GM21786 (cell line): Measurements from ENCODE around the gene TOMM34.

Experiments used
- ATAC-seq: cut with Tn5 transposase; IDR thresholded peaks from one replicate; pipeline ENCODE4 v1.9.1; 2021; ENCODE audit not compliant: unreplicated experiment

TOMM34 gene

DNA sequence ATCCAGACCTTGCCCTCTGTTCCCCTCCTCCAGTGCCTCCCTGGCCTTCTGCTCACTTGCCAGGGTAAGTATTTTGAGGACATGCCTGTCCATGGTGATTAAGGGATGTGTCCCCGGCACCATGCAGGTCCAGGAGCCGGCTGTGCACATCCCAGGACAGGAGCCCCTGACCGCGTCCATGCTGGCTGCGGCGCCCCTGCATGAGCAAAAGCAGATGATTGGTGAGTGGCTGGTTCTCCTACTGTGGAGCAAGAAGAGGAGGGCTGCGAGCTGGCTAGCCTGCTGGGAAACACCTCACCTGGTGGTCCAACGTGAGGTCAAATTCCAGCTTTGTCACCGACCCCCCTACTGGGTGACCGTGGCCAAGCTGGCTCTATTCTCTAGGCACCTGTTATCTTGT, 23.7 kb downstream of the TOMM34 start:
- no peak for ATAC-seq

DNA sequence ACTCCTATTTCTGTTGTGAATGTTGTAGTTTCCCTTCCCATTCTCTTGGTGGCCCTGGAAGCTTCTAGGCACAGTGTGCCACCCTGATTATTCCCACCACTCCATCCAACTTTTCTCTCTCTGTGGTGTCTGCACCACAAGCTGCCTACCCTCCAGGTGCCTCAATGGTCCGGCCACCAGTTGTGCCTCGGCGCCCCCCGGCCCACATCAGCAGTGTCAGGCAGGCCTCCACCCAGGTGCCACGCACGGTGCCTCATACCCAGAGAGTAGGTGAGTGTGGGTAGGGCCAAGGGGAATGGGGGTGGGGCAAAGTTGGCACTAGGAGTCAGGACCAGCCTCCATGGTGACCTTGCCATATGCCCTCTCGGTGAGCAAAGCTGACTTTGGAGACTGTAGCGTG, 27.3 kb downstream of the TOMM34 start:
- ATAC-seq, result no peak

DNA sequence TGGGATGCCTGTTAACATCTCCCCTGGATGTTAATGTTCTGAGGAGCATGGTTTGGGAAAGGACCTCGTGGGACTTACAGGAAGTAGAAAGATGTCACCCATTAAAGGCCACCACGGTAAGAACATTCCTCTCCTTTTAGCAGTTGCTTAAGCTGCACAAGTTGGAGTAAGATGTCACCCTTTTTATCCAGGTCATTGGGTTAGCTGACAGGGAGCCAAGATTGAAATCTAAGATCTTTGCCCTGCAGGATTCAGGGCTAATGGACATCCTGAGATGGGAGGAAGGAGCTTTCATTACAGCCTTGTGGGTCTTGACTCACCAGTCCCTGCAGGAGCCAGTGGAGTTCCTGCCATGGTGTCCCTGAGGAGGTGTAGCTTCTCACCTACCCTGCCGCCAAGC, 28.3 kb downstream of the TOMM34 start:
- ATAC-seq, result no peak

DNA sequence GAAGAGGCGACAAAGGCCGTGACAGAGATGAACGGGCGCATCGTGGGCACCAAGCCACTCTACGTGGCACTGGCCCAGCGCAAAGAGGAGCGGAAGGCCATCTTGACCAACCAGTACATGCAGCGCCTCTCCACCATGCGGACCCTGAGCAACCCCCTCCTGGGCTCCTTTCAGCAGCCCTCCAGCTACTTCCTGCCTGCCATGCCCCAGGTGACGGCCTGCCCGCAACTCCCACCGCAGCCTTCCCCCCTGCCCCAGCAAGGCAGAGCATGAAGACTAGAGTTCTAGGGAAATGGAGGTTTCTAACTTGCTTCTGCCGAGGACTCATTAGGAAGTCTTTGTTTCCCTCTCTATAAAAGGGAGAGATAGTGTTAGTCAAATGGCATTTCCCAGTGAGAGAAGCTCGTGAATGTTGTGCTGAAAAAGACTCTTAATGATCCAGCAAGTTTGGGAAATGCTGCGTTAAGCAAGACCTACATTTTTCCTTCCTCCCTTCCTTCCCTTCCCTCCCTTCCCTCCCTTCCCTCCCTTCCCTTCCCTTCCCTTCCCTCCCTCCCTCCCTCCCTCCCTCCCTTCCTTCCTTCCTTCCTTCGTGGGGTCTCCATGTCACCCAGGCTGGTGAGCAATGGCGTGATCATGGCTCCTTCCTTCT, 29.6 kb downstream of the TOMM34 start:
- no peak for ATAC-seq

DNA sequence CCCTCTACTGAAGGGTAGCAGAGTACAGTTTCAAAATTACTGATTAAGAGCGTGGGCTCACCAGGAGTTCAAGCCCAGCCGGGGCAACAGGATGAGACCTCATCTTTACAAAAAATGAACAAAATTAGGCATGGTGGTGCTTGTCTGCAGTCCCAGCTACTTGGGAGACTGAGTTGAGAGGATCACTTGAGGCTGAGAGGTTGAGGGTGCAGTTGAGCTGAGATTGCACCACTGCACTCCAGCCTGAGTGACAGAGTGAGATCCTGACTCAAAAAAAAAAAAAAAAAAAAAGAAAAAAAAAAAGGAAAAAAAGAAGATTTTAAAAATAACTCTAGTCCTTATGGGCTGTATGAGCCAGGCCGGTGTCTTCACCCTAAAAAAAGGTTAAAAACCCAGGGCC, 31.6 kb downstream of the TOMM34 start:
- ATAC-seq, result no peak

DNA sequence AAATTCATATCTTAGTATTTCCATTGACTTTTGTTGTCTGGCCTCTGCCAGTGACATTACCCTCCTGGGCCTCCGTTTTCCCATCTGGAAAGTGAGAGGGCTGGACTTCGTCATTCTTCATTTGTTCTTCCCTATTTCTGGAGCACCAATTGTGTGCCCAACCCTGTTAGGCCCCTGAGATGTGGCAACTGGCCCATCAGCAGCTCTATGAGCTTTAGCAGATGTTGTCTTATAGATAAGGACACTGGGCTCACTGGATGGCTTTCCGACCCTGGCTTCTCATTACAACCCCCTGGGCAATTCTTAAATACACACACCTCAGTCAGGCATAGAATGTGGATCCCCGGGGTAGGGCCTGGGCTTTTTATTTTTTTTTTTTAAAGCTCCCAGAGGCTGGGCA, 35.7 kb downstream of the TOMM34 start:
- ATAC-seq, result no peak

DNA sequence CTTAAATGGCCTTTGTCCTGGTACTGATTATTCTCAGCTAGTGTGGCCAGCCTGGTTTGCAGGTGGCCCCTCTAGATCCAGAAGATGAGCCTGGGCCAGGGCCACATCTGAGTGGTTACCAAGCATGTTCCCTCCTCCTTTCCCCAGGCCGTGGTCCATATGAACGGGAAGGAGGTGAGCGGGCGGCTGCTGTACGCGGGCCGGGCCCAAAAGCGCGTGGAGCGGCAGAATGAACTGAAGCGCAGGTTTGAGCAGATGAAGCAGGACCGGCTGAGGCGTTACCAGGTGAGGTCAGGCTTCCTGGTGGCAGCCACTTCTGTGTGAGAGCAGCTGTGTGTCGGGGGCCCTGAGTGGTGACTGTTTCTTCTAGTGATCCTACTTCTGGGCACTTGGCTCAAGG, 38.8 kb downstream of the TOMM34 start:
- no peak for ATAC-seq

DNA sequence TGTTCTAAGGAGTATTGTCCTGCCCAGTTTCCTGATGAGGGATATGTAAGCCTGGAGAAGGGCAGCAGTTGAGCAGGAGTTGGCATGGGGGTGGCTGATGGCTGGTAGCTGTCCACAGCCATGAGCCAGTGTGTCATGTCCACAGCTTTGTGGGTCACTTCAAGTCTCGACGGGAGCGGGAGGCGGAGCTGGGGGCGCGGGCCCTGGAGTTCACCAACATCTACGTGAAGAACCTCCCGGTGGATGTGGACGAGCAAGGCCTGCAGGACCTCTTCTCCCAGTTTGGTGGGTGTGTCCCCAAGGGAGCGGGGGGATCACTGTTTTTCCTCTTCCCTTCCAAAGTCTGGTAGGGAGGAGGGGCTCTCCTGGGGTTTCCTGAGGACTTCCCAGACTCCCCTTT, 41.4 kb downstream of the TOMM34 start:
- ATAC-seq, result no peak

DNA sequence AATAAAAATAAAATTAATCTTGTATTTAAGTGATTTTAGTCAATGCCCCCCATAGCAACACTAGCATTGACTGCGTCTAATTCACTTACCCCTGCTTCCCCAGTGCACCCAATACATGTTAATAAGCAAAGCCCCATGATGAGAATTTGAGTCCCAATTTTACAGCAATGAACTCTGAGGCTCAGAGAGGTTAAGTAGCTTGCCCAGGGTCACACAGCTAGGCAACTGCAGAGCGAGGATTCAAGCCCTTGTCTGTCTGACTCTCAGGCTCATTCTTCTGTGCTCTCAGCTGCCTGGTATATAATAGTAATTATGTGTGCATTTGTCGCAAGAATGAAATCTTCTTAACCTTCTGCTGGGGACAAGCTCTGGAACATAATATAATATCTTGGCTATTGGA, 41.9 kb downstream of the TOMM34 start:
- no peak for ATAC-seq

DNA sequence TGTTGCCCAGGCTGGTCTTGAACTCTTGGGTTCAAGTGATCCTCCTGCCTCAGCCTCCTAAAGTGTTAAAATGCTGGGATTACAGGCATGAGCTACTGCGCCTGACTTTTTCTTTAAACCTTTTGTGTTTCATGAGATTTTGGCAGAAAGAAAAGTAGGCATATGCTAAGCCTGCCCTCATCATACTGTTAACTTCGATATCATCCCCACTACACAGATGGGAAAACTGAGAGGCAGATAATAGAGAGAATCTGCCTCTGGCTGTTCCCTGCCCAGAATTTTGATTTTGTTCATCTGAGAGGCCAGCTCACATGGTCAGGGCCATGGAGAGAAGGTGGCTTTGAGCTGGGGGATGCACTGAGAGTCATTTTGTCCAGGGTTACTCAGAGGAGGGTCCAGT, 42.8 kb downstream of the TOMM34 start:
- ATAC-seq, result no peak

DNA sequence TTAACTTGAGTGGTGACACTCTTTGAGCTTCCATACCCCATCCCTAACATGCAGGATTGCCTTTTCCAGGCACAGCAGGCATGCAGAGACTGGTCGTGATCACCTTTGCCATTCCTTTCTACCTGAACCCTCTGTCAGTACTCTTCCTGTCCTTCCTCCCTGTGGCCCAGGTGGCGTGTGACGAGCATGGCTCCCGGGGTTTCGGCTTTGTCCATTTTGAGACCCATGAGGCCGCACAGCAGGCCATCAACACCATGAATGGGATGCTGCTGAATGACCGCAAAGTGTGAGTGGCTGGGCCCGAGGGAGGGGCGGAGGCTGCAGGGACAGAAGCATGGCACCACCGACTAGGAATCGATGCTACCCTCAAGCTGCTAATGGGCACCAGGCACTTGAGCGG, 43.6 kb downstream of the TOMM34 start:
- ATAC-seq, result no peak

DNA sequence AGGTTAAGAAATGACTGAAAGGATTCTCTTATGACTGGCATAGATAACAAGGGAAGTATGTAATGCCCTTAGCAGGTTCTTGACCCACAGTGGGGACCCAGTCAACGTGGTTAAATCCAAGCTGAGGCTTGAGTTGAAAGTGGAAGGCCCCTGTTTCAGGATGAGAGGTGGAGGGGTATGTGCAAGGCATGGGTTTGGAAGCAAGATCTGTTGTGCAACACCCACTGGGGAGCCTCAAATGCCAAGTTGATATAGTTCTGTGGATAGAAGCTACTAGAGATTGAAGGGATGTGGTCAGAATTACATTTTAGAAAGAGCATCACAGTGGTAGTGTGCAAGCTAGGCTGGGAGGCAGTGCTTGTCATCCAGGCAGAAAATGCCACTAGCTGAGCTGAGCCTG, 45.3 kb downstream of the TOMM34 start:
- no peak for ATAC-seq

DNA sequence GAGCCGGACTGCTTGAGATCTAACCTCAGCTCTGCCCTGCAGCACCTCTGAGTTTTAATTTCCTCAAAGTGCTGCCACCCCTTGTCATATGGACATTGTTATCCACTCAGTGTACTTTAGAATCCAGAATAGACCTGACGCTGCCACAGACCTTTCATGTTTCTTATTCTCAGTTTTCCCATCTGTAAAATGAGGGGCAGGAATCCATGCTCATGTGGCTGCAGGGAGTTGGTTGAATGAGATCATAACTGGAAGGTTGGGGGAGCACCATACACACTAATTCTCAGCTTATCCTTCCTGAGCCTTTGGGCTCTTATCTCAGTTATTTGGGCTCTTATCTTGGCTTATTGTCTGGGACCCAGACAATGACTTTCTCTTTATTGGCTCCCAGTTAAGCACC, 48.0 kb downstream of the TOMM34 start:
- ATAC-seq, result no peak

DNA sequence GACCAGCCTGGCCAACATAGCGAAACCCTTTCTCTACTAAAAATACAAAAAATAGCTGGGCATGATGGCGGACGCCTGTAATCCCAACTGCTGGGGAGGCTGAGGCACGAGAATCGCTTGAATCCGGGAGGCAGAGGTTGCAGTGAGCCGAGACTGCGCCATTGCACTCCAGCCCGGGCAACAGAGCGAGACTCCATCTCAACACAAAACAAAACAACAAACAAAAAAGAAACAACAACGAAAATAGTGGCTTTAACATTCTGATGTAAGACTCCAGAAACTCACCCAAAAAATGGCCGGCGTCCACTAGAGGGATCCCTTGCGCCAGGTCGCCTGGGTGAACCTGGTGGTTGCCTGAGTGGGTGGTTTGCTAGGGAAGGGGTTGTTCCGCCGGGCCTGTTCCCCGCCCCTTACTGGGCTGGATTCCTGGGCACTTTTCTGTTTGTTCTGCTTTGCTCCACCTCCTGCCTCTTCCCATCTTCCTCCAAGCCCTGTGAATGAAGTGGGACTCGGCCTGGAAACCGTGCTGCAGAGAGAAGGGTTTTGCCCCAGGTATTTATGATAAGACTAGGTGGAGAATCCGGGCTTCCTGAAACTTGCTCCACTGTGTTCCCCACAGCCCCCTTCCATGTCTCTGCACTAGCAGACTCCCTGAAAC, 48.8 kb downstream of the TOMM34 start:
- no peak for ATAC-seq

DNA sequence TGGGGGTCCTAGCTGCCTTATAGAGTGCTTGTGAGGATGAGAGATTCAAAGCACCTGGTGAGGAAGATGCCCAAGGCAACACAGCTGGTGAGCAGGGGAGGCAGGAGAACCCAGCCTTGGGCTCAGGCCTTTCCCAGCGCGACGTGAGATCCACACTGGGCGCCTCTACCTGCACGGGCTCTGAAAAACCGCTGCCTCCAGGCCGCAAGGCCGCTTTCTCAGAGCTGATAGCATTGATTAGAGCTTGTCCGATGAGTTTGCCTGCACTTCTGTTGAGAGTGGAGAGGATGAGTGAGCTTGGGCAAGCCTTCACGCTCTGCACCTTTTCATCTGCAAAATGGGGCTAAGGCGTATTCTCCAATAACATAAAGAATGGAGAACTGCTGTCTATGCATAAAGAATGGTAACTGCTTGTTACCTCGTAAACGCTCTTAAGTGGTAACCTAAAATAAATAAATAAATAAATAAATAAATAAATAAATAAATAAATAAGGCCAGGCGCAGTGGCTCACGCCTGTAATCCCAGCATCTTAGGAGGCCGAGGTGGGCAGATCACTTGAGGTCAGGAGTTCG, 49.4 kb downstream of the TOMM34 start:
- ATAC-seq, result no peak

DNA sequence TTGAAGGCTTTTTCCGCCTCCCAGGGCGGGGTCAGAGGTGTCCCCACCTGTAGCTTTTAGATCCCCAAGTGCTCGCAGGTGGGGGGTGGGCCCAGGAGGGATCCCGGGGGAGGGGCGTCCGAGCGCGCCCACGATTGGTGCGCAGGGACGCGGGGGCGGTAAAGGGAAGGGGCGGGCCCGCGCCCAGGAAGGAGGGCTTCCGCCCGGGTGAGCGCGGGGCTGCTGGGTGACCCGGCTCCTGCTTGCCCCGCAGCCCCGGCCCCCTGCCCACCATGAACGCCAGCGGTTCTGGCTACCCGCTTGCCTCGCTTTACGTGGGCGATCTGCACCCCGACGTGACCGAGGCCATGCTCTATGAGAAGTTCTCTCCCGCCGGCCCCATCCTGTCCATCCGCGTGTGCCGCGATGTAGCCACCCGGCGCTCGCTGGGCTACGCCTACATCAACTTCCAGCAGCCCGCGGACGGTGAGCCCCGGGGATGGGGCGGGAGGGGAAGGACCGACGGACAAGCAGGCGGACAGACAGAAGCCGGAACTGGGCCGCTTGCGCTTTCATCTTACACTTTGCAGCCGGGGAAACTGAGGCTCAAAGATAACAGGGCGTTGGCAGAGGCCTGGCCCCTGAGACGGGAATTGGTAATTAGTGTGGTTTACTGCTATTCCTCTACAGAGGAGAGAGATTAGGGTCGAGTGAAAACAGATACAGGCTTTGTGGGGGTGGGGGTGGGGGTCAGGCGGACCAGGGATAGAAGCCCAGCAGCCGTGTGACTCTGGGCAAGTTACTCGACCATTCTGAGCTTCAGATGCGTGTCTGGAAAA, 50.1 kb downstream of the TOMM34 start, which contains the start of gene PABPC1L:
Gene PABPC1L, plus strand, starts transcription at position 189 of the 818 bp plus-strand sequence. Its CDS starts 84 bp downstream, at position 273.
- ATAC-seq, result peak; percentile 76

DNA sequence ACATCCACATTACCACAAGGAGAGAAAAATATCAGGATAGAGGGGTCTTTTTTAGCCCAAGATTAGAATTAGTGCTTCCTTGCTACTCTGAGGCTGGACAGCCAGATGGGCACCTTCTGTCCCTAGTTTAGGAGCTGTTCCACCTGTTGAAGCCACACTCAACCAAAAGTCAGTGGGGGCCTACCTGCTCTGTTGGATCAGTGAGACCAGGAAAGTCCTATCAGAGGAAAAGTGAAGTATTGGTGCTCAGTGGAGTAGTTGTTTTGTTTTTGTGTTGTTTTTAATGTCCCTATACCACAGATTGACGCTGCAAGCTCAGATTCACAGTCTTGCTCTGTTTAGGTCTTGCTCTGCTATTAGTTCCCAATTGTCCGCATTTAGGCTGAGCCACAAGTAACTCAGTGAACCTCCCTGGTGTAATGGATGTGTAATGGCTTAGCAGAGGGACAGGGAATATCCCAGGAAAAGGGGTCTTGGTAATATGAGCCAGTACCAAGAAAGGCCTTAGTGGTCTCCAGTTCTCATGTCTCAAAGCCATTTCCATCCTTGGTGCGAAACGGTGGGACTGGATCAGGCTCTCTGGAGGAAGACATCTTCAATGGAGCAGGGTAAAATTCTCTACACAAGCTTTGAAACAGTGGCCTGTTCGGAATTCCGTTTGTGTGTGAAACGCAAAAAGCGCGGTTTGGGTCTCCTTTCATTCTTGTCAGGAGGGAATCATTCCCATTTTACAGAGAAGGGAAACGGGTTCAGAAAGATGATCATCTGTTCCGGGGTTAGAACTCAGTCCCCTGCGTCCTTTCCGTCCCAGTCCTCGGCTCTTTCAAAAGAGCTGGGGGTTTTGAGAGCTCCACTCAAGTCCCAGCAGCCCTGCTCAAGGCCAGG, 51.0 kb downstream of the TOMM34 start:
- no peak for ATAC-seq

DNA sequence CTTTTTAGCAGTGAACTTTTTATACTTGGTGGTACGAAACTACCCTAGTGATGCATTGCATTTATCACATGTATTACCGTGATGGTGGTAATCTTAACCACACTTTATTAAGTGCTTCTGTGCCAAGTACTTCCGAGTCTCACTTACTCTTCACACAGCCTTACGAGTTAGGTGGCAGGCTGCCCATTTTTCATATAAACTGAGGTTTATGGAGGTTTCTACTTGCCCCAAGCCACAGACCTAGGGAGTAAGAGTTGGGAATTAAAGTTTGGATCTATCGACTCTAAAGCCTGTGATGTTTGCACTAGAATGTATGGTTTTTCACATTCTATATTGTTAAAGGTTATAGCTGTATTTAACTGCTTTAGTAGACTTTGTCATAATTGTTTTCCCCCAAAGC, 55.8 kb downstream of the TOMM34 start:
- no peak for ATAC-seq

DNA sequence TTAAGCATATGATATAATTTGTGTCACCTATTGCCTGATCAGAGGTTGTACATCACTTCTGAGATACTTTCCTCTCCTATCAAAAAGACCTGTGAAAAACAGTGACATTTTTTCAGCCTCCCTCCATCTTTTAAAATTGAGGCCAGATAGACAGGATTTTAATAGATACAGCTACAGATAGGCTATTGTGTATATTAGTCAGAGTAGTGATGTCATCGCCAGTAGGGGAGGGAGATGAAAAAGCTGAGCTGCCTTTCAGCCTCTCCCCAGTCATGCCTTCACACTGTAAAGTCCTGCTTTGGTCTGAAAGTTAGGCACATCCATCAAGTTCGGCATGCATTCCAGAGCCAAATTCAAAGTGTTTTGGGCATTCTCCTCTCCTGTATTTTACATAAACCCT, 58.2 kb downstream of the TOMM34 start:
- ATAC-seq, result no peak

DNA sequence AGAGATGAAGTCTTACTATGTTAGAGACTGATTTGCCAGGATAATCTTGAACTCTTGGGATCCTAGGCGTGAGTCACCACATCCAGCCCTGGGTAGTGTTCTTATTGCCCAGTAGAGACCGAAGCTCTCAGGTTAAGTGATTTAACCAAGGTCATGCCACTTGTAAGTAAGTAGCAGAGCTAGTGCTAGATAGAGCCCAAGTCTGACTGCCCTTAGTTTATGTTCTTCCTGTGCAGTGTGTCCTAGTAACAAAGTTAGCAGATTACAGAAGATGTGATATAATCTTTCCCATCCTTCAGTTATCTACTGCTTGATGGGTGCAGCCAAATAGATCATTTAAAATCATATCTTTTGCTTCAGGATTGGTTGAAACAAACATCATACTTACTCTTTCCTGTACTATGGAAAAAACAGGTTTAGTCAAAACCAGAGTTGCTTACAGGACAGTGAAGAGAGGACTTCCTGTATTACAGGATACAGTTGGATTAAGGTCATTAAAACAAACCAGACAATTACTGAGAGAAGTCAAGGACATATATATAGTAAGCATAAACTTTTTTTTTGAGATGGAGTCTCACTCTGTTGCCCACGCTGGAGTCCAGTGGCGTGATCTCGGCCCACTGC, 59.9 kb downstream of the TOMM34 start:
- ATAC-seq, result no peak
